CD4-positive, alpha-beta T cell treated with Interleukin-2 at 100 ng/mL for 4 hours (primary cell): ENCODE data around the gene UNC93A.
"Not testable (repeated sequence)": the region's sequence is repeated elsewhere in the genome, so short reads cannot be mapped to it uniquely, and the experiment has no call there.

Source experiments
- DNase-seq: peaks from one replicate; pipeline ENCODE4 v3.0.0-alpha.2; 2020; ENCODE audit warnings: low spot score

UNC93A gene

DNA sequence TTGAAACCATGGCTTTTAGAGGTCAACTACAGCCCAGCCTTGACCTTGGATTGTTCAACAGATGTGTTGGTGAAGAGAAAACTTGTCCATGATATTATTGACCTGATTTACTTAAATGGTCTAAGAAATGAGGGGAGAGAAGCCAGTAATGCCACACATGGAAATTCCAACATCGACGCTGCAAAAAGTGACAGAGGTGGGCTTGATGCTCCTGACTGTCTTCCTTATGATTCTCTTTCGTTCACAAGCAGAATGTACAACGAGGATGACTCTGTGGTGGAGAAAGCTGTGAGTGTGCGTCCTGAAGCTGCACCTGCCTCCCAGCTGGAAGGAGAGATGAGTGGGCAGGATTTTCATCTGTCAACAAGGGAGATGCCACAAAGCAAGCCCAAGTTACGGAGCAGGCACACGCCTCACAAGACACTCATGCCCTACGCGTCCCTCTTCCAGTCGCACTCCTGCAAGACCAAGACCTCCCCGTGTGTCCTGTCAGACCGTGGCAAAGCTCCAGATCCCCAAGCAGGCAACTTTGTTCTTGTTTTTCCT is 50.0 kb downstream of the UNC93A start:
- DNase-seq, result no peak

DNA sequence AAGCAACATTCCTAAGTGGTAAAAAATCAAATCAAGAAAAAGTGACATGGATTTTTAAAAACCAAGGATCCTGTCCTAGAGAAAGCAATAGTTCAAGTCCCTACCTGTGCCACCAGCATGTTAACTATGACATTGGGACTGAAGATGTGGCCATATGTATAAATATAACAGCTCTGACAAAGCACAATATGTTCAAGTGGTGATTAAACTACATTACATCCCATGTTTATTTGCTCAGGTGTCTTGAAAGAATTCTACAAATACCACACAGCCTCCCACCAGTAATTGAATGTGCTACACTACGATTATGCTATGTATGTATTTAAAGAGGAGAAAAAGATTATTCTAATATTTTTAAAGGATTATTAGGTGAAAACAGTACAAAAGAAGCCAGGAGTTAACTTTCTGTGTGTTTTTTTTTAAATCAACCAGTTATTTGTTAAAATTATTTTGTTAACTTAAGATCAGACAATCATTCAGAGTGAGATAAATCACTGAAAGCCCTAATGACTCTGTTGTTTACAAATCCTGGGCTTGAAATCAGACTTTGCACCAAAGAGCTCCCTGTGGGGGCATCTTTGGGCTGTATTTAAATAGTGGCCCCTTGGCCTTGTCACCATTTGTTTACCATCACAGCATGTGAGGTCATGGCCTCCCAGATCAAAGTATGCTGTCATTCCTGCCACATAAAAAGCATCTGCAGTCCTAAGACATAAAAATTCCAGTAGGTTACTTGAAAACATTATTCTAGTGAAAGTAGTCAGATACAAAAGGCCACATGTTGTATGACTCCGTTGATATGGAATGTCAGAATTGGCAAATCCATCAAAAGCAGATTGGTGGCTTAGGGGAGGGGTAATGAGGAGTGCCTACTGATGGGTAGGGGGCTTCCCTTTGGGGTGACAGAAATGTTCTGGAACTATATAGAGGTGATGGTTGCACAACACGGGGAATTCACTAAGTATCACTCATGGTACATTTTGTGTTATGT is 50.8 kb downstream of the UNC93A start:
- DNase-seq, result no peak

DNA sequence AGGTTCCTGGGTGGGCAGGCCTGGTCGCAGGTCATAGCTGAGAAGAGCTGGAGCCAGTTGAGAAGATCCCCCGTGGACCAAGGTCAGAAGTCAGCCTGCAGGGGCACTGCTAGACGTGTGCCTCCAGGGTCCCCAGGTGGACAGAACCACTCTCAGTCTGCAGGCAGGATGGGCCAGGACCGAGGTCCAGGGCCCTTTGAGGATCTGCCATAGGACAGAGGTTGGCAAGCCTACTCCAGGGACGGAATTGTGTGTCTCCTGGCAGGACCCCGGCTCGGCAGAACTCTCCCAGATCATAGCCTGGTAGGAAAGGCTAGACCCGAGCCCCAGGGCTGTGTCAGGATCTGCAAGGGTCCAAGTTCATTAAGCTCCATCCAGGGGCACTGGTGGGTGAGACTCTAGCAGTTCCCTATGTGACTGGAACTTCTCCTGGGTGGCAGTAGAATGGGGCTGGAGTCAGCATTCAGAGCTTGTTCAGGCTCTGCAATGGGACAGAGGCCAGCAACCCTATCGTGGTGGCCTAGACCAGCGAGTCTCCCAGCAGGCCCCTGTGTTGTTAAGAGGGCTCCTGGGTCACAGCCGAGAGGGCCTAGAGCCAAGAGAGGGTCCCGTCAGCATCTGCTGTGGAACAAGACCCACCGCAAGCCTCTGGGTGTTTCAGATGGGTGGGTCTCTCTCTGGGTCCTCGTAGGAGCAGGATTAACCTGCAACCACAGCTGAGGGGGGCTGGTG is 51.9 kb downstream of the UNC93A start:
- no peak for DNase-seq

DNA sequence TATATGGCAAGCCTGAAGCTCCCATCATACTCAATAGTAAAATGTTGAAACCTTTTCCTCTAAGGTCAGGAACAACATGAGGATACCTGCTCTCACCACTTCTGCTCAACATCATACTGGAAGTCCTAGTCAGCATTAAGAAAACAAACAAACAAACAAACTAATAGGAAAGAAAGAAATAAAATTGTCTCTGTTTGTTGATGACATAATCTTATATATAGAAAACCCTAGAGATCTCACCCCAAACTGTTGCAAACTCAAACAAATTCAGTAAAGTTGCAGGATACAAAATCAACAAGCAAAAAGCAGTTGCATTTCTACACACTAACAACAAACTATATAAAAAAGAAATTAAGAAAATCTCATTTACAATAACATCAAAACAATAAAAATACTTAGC is 54.2 kb downstream of the UNC93A start:
- no peak for DNase-seq

DNA sequence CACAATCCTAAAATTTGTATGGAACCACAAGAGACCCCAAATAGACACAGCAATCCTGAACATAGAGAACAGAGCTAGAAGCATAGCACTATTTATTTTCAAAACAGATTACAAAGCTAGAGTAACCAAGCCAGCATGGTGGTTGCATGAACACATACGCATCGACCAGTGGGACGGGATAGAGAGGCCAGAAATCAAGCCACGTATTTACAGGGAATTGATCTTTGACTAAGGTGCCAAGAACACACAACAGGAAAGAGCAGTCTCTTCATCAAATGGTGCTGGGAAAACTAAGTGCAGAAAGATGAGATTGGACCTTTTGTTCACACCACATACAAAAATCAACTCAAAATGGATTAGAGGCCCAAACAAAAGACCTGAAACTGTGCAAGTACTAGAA is 54.8 kb downstream of the UNC93A start:
- DNase-seq, result no peak

DNA sequence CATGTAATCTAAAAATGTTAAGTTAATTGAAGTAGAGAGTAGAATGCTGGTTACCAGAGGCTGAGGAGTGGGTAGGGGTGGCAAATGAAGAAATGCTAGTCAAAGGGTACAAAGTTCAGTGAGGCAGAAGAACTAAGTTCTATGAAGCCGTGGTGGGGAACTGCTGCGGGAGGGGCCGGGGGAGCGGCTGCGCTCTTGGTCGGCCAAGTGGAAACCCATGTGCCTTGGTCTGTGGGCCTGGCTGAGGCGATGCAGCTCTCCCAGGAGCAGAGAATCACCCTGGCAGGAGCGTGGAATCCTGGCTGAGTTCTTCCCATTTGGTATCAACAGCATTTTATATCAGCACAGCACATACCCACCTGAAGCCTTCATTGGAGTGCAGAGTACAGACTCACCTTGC is 56.1 kb downstream of the UNC93A start:
- DNase-seq, result no peak

DNA sequence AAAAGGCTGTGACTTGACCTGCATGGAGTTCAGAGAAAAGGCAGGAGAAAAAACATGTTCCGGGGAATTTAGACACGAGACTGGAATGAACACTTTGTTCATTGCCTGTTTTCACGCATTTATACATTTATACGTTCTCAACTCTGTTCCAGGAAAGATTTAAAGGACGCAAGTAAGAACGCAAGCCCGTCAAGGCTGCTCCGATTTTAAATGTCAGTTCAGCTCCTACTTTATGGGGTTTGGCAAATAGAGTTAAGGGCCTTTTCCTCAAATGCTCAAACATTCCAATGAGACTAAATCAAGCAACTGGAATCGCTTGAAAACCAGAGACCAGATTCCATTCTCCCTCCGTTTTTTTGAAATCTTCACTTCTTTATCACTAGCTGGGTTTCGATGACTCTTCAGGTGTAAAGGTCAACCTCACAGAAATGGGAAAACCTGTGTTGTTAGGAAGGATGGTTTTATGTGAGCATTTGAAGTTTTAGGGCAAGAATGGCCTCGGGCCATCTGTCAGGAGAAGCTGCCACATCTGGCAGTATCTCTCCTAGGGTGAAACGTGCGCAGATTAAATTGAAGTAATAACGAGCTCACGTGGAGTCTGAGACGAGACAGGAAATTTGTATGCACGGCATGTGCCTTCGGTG is 58.6 kb downstream of the UNC93A start:
- DNase-seq, result no peak

DNA sequence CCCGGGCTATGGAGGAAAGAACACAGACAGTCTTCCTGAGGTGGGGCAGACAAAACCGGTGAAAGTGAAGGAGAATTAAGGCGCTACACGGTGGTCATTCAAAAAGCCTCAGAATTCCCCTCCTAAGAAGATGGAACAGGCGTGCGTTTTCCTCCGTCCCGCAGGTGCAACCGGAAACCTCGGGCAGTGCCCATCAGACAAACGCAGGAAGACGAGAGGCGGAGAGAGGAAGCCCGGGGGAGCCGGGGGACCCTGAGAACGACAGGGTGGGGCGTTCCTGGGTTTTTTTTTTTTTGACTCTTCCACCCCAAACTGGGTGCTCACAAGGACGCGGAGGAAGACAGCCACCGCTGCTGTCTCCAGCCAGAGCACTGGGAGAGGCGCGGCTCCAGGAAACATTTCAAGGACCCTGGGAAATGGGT is 59.2 kb downstream of the UNC93A start:
- DNase-seq, result no peak

DNA sequence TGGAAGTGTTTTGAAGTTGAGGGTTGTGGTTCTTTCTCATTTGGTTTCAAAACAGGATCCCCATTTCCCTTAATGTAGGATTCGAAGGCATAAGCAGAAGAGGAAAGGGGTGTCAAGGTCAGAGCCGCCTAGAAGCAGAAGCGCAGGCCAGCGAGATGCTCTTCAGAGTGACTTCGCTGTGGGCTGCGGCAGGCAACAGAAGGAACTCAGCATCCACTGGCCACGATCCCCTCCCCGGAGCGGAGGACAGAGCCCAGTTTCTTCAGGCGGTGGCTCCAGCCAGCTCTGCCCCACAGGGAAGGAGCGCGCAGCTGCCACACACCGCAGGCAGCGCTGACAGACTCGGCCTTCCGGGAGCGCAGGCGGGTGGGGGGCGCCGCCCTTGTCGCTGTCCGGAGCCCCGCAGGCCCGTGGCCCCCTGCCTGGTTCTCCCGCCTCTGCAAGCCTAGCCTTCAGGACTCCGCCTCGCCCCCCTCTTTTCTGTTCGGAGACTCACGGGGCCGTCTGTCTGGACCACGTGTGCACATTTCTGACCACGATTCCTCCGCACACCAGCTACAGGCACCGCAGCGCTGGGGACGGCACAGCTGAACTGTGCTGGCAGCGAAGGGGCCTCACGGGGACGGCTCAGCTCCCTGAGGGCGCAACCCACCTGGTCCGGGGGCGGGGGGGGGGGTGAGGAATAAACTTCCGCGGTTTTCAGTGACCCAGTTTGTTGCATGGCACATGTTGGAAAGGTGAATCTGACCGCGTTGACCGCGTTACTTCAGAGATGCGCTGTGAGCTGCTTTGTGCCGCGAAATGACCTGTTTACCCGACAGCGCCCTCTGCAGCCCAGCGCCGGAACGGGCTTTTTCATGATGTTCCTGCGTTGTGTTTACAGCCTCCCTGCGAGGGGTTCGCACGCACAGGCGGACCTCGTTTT is 59.9 kb downstream of the UNC93A start:
- peak; percentile 85 for DNase-seq

DNA sequence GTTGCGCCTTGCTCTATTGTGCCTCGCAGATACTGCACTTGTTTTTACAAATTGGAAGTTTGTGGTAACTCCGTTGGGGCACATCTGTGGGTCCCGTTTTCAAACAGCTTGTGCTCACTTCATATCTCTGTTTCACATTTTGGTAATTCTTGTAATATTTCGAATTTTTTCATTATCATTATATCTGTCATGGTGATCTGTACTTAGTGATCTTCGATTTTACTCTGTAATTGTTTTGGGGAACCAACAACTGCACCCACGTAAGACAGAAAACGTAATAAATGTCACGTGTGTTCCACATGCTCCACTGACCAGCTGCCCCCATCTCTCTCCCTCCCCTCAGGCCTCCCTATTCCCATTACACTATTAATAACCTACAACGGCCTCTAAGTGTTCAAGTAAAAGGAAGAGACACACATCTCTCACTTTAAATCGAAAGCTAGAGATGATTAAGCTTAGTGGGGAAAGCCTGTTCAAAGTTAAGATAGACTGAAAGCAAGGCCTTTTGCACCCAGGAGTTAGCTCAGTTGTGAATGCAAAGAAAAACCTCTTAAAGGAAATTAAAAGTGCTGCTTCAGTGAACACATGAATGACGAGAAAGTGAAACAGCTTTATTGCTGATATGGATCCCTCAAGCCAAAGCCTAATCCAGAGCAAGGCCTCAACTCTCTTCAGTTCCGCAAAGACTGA is 60.7 kb downstream of the UNC93A start:
- DNase-seq, result no peak

DNA sequence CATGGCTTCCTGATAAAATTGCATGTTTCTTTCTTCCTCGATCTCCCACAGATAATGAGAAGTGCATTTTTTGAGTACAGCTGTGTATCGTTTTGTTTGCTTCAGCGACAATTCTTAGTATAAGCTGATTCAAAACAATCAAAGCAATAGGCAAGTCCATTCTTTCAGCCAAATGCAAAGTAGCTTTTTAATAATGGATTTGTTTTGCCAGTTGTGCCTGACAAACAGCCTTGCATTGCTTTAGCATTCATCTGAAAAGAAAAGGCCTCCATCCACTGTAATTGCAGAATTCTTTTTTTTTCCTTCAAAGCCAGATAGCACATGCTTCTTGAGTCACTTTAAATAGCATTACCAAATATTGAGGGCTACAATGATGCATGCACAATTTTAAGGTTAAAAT is 65.8 kb downstream of the UNC93A start:
- no peak for DNase-seq

DNA sequence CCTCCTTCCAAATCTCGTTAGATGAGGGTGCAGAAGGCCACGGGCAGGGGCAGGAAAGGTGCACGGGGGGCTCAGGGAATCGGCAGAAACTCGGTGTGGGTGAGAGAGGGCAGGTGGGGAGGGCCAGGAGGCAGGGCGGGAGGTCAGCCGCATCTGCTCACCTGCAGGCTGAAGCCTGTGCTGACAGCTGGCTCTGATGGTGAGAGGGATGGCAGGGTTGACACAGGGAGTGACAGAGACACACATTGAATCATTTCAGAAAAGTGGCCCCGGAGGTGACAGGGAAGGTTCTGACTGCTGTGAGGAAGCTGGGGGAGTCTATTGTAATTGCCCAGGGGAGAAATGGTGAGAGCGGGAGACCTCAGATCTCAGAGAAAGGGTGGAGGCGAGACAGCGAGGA is 67.3 kb downstream of the UNC93A start:
- DNase-seq, result not testable (repeated sequence)

DNA sequence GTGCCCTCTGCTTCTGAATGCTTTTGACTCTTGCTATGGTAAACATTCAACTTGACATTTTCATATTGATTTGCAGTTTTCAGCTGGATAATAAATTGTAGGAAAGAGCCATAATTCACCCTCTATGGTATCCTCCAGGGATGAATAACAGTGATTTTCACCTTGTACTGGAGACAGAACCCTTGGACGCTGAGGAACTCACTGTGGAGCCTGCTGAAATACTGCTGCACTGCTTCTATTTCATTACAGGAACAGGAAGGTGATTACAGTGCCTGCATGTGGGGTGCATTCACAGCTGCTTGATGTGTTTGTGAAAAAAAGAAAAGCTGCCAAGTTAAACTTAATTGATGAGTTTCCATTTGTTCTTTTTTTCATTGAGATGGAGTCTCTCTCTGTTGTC is 70.1 kb downstream of the UNC93A start:
- not testable (repeated sequence) for DNase-seq
